ENCODE measurements around the gene SELENON.

SELENON gene

GRCh38 chr1:25810341-25811299 lies 10.6 kb downstream of the SELENON start:
- DNase-seq, result no peak

DNA sequence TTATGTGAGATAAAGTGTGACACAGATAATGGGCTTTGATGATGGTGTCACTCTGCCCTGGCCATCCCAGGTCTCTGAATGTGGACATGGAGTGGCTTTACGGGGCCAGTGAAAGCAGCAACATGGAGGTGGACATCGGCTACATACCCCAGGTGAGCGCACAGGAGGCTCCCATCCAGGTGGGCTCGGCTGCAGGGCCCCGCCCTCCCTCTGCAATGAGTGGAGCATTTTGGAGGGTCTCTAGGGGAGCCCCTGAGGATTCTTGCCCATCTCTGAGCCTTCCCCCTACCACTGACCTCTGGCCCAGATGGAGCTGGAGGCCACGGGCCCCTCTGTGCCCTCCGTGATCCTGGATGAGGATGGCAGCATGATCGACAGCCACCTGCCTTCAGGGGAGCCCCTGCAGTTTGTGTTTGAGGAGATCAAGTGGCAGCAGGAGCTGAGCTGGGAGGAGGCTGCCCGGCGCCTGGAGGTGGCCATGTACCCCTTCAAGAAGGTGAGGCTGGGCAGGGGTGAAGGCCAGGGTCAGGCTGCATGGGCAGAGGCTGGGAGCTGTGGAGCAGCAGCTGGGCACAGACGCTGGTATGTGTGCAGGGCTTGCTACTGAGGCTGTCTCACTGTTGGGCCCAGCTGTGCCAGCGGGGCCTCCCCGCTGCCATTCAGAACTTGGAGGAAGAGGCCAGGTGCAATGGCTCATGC lies 11.5 kb downstream of the SELENON start:
- no peak for DNase-seq

DNA sequence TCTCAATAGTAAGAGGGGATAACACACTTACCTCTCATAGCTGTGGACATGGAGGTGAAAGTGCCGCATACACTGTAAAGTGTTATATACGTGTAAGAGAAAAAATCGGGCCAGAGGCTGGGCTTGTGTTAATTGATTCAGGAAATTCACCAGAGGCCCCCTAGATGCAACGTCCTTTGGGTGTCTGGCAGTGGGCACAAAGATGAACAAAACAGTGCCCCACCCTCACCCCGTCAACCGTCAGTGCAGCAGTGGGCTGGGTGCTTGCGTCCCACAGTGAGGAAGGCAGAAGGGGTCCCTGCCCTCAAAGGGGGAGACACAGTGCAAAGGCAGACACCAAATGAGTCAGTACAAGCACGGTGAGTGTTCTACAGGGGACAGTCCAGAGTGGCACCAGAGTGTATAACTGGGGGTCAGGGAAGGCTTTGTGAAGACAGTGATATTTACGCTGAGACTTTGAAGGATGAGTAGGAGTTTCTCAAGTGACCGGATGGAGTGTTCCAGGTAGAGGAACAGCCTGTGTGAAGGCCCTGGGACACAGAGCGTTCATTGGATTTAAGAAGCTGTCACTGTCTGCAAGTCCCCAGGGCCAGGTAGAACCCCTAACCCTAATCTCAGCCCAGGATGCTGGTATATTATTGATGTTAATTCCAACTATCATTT lies 13.2 kb downstream of the SELENON start:
- DNase-seq, result no peak

DNA sequence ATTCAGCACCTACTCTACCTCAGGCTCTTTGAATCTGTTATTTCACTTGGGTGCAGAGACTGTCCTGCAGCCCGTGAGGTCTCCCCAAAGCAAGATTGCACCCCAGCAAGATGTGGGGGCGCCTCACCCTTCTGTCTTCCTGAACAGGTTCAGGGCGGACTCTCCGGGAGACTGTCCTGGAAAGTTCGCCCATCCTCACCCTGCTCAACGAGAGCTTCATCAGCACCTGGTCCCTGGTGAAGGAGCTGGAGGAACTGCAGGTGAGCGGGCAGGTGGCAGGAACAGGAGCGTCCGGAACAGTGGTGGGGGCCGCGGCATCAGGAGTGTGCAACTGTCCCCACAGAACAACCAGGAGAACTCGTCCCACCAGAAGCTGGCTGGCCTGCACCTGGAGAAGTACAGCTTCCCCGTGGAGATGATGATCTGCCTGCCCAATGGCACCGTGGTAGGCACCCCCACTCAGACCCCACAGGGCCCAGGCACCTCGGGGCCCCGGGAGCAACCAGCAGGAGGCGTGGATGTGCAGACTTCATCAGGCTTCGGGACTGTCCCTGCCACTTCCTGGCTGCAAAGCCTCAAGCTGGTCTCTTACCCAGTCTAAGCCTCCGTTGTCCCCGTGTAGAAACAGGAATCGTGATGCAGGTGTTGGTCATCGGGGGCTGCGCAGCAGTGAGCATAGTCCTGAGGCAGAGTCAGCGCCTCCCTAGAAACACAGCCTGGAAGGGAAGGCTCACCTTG lies 13.9 kb downstream of the SELENON start:
- DNase-seq, result no peak

DNA sequence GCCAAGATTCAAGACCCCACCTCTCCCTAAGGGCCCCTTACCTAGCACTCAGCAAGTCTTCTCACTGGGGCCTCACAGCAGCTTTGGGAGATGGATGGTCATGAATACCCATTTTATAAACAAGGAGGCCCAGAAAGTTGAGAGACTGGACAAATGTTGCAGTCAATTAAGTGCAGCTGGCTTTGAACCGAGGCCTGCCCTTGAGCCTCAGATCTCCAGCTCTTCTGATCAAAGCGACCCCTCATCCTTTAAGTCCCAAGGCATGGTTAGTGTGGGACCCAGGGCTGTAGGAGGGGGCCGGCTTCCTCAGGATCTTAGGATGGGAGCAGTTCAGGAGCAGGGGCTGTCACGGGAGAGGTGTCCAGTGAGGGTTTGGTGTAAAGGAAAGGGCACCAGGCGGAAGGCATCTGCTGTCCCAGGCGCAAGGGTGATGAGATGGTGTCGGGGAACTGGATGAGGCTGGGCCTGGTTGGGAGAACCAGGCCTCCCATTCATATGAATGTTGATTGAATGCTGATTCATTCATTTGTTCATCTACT lies 14.6 kb downstream of the SELENON start:
- DNase-seq, result no peak

GRCh38 chr1:25815208-25816111 lies 15.5 kb downstream of the SELENON start:
- no peak for DNase-seq

- no peak for DNase-seq
These were observed 16.2 kb downstream of the SELENON start for GRCh38 chr1:25816112-25816718.

GRCh38 chr1:25817840-25818501 lies 18.0 kb downstream of the SELENON start:
- no peak for DNase-seq

DNA sequence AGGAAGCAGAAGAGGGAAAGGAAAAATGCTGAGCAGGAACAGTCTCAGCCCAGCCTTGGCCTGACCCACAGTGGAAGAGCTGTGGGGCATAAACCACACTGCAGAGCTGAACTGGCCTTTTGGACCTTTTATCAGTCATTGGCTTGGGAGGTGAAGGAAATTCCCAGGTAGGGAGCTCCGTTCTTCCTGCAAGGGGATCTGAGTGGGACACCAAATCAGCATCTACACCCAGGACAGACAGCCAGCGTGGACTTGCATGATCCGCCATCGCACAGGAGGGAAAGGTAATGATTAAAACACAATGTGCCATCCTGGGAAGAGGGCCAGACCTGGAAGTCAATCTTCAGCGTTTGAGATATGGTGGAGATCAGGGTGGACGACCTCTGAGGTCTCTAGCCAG lies 18.6 kb downstream of the SELENON start:
- DNase-seq, result no peak

- DNase-seq, result peak; percentile 64
These were observed 19.7 kb downstream of the SELENON start, which contains the start of gene MTFR1L for GRCh38 chr1:25819491-25820246. MTFR1L (plus strand) TSS chr1:25819954; CDS start chr1:25823105, 3,151 bp downstream.

GRCh38 chr1:25820247-25821111 lies 20.5 kb downstream of the SELENON start:
- DNase-seq, result no peak

GRCh38 chr1:25821112-25821476 lies 21.1 kb downstream of the SELENON start:
- DNase-seq, result no peak

DNA sequence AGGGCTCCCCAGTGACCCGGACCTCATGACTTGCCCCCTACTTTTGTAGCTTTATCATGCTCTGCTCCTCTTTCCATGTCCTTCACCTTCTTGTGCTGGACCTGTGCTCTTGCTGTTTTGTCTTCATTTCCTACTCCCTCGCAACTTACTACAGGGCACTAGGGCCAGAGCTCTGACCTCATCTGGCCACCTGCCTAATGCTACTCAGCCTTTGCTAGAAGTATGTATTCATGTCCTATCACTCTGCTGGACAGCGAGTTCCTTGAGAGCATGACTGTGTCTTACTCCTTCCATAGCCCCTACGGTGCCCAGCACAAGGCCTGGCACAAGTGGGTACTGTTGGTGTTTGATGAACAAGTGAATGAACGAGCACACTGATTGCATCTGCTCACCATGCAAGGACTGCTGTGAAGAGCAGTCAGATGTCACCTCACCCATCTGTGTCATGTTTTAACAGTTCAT lies 21.7 kb downstream of the SELENON start:
- no peak for DNase-seq

- no peak for DNase-seq
These were observed 25.6 kb downstream of the SELENON start for GRCh38 chr1:25825605-25826004.

GRCh38 chr1:25826571-25826970 lies 26.6 kb downstream of the SELENON start:
- no peak for DNase-seq

DNA sequence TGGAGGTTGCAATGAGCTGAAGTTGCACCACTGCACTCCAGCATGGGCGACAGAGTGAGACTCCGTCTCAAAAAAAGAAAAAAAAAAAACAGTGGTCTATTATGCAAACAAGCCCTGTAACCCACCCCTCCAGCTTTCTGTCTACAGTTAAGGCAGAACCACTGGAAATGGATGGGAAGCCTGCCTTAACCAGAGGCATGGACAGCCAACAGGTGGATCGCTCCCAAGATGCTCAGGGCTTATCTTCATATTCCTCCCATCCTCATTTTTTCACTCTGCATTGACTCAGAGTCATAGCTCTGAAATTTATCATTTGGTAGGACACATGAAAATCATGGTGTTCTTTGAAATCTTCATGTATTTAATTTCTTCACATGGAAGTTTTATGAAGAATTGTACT lies 28.5 kb downstream of the SELENON start:
- no peak for DNase-seq

DNA sequence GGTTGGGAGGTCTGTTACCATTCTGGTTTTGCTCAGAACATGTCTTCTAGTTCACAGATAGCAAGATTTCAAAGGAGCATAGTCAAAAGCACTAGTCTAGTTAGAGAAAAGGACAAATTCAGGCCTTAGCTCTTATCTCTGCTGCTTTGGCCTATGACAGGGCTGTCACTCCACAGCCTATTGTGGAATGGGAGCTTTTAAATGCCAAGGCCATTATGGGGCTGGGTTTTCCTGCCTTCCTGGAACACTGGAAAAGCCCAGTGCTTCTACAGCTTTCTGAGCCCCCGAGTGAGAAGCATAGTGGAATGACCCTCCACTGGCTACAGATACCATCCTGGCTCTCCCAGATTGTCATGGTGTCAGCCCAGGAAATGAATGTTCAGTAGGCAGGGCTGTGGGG lies 29.1 kb downstream of the SELENON start:
- DNase-seq, result no peak

DNA sequence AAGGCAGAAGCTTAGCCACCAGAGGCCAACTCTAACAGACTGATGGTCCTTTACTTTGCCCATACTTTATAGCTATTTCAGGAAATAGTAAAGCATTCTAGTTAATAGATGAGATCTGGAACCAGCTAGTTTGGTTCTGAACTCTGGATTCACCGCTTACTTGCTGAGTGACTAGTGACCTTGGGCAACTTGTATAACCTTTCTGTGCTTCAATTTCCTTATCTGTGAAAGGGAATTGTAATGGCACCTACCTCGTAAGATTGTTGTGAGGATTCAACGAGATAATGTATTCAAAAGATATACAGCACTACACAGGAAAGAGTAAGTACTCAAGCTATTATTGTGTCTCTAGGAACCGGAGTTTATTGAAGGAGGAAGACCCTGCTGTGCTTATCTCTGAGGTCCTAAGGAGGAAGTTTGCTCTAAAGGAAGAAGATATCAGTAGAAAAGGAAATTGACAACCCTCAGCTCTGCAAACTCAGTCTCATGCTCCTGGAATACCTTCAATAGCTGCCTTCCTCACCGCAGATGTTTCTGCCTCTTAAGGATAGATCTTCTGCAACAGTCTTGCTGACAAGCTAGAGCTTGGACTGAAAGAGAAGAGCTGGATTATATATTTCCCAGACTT lies 31.7 kb downstream of the SELENON start:
- DNase-seq, result no peak

Data from GOT3 (cell line).